ENCODE results near the gene ELMO1.

- TF ChIP-seq CTCF (IDR thresholded peaks at IDR 0.05) (no peak), POLR2A (IDR thresholded peaks at IDR 0.05) (no peak)
These were observed 298.9 kb downstream of the ELMO1 start for GRCh38 chr7:37149773-37150124.

Data from lower leg skin (tissue), 3 donors.